ENCODE results near the gene DCN. TPM values are rescaled to one million over a fixed set of nuclear protein-coding genes. Genes with fewer than 3 reads are reported as not detected.
A peak's percentile ranks its signal among the peaks of the same experiment; 100 is the strongest.

Gene DCN
- total RNA-seq, 1 donor from 2014 or later, result 843 TPM

GRCh38 chr12:91222746-91223145 is 40.1 kb upstream of the DCN start:
- ATAC-seq (no peak), DNase-seq (no peak)
- no peaks in the 10 kb centered on the region for H3K27me3 ChIP-seq (ENCODE audit: low read depth)
- no peaks in the 10 kb centered on the region for H3K36me3 ChIP-seq
- intact Hi-C loops (cut with DNase I), result no loop called here
- H3K27ac ChIP-seq, result peak overlapping the region; percentile 4
- no peak for TF ChIP-seq CTCF (IDR thresholded peaks at IDR 0.05)
- H3K4me1 ChIP-seq, result no peaks in the 10 kb centered on the region
- no peak overlapping the region for H3K4me3 ChIP-seq
- no peaks in the 10 kb centered on the region for H3K9me3 ChIP-seq

GRCh38 chr12:91219919-91220318 is 37.3 kb upstream of the DCN start:
- DNase-seq, result no peak
- ATAC-seq, result no peak
- Histone ChIP-seq H3K9me3 (no peaks in the 10 kb centered on the region), H3K36me3 (no peaks in the 10 kb centered on the region), H3K27me3 (ENCODE audit: low read depth) (no peaks in the 10 kb centered on the region), H3K27ac (no peak overlapping the region), H3K4me3 (no peak overlapping the region), H3K4me1 (no peaks in the 10 kb centered on the region)
- intact Hi-C loops (cut with DNase I), result no loop called here
- TF ChIP-seq CTCF (IDR thresholded peaks at IDR 0.05), result no peak

GRCh38 chr12:91219511-91219910 is 36.9 kb upstream of the DCN start:
- H3K27ac ChIP-seq, result no peak overlapping the region
- DNase-seq (no peak), ATAC-seq (no peak)
- intact Hi-C loops (cut with DNase I), result no loop called here
- no peak overlapping the region for H3K4me3 ChIP-seq
- H3K4me1 ChIP-seq, result no peaks in the 10 kb centered on the region
- no peak for TF ChIP-seq CTCF (IDR thresholded peaks at IDR 0.05)
- H3K27me3 ChIP-seq (ENCODE audit: low read depth), result no peaks in the 10 kb centered on the region
- H3K36me3 ChIP-seq, result no peaks in the 10 kb centered on the region
- no peaks in the 10 kb centered on the region for H3K9me3 ChIP-seq

DNA sequence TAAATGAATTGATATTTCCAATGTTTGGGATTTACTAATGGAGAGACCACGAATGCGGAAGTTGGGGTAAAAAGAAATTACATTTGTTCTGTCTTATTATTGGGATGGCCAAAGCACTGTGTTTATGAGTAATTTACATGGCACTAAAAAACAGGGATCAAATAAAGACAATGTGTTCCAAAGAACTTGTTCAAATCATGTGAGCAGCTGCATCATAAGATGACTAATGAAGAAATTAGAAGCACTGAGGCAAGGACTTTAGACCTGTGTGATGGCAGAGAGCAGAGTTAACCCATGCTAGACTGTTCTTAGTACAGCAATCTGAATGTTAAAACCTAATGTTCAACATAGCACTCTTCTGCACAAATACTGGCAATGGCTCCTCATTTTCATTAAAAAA is 34.3 kb upstream of the DCN start:
- TF ChIP-seq CTCF (IDR thresholded peaks at IDR 0.05), result no peak
- H3K36me3 ChIP-seq, result no peaks in the 10 kb centered on the region
- DNase-seq (no peak), ATAC-seq (no peak)
- H3K9me3 ChIP-seq, result no peaks in the 10 kb centered on the region
- no peaks in the 10 kb centered on the region for H3K27me3 ChIP-seq (ENCODE audit: low read depth)
- no peak overlapping the region for H3K27ac ChIP-seq
- intact Hi-C loops (cut with DNase I), result no loop called here
- H3K4me1 ChIP-seq, result no peaks in the 10 kb centered on the region
- H3K4me3 ChIP-seq, result no peak overlapping the region

GRCh38 chr12:91215940-91216454 is 33.4 kb upstream of the DCN start:
- Histone ChIP-seq H3K27me3 (ENCODE audit: low read depth) (no peaks in the 10 kb centered on the region), H3K4me3 (no peak overlapping the region), H3K4me1 (no peaks in the 10 kb centered on the region), H3K9me3 (no peaks in the 10 kb centered on the region), H3K36me3 (no peaks in the 10 kb centered on the region), H3K27ac (no peak overlapping the region)
- TF ChIP-seq CTCF (IDR thresholded peaks at IDR 0.05), result no peak
- intact Hi-C loops (cut with DNase I), result no loop called here
- ATAC-seq (no peak), DNase-seq (no peak)

GRCh38 chr12:91211866-91212265 is 29.2 kb upstream of the DCN start:
- no peak for DNase-seq
- intact Hi-C loops (cut with DNase I), result no loop called here
- Histone ChIP-seq H3K27ac (no peak overlapping the region), H3K36me3 (no peaks in the 10 kb centered on the region), H3K9me3 (no peaks in the 10 kb centered on the region), H3K4me3 (no peak overlapping the region), H3K27me3 (ENCODE audit: low read depth) (no peaks in the 10 kb centered on the region), H3K4me1 (no peaks in the 10 kb centered on the region)
- no peak for TF ChIP-seq CTCF (IDR thresholded peaks at IDR 0.05)
- no peak for ATAC-seq
